ENCODE measurements around the gene MDM2. TPM values are rescaled to one million over a fixed set of nuclear protein-coding genes. Genes with fewer than 3 reads are reported as not detected.

Gene MDM2
- total and polyA plus RNA-seq, 2 of the 8 experiments (the other 6 are each of a cell fraction or from before 2014, with no cell fraction given), result 15.1 to 115 TPM

DNA sequence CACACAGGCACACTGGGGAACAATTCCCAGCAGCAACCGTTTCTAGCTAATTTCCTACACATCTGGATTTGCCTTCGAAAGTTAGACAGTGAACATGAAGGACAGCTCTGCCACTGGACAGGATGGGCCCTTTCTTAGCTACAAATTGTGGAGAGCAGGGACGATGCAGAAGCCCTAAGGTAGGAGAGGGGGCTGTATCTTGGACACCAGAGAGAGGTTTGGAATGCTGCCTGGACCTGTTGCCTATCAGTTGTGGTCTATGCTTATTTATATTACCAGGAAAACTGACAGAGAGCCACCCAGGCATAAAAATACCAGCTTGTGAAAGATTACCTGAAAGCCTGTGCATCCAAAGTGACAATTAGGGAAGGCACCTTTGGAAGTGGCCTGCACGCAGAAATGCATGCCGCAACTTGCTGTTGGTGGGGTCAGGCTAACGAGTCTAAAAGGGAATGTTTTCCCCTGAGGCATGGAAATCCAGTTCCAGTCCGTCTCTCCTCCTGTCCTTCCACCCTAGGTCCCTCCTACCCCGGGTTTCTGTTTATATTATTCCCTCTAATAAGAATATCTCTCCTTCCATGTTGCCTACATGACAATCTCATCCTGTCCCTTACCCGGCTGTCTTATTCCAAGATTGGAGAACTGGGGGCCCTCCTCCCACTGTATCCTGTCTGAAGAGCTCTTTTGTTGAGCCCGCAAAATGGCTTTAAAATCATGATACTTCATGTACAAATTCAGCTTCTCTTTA, 60.2 kb downstream of the MDM2 start:
- Histone ChIP-seq H3K14ac (ENCODE audit: insufficient read length) (no peak overlapping the region), H3K18ac (ENCODE audit: extremely low read depth, low read length) (no peak overlapping the region), H3K79me2 (ENCODE audit: control insufficient read depth in 1 of 2, insufficient read depth in 2 of 2, low read length in 2 of 2) (no peaks in the 10 kb centered on the region), H3K79me1 (ENCODE audit: low read depth, low read length) (no peaks in the 10 kb centered on the region), H2BK12ac (ENCODE audit: low read depth, low read length) (no peak overlapping the region), H3K27me3 (replicated peaks in 1 of 4; ENCODE audit: control insufficient read depth in 3 of 4, extremely low read depth in 1 of 4, insufficient read depth in 3 of 4, low read length in 3 of 4) (no peaks in the 10 kb centered on the region), H2BK5ac (ENCODE audit: low read depth, low read length) (no peak overlapping the region), H3K4ac (replicated peaks; ENCODE audit: insufficient read length, low read depth, low read length) (no peak overlapping the region), H3K4me2 (ENCODE audit: insufficient read depth in 1 of 2, low read depth in 2 of 2, low read length in 2 of 2) (no peak overlapping the region), H2BK15ac (ENCODE audit: low read length) (no peak overlapping the region), H2BK120ac (replicated peaks; ENCODE audit: low read depth, low read length) (no peak overlapping the region), H2AFZ (ENCODE audit: low read length) (no peak overlapping the region), H3K9ac (replicated peaks in 1 of 4; ENCODE audit: extremely low read depth in 1 of 4, low read depth in 3 of 4, low read length in 3 of 4) (no peak overlapping the region), H3K9me3 (ENCODE audit: insufficient read depth in 2 of 2, low read depth in 1 of 2, low read length in 1 of 2) (no peaks in the 10 kb centered on the region), H3K4me1 (replicated peaks in 1 of 4; ENCODE audit: control insufficient read depth in 3 of 4, insufficient read depth in 4 of 4, low read length in 3 of 4) (peaks cover 2 to 5% (median 4%) of the 10 kb centered on the region in 4 experiments; a peak in 4 of 7 replicates), H2AK5ac (ENCODE audit: low read depth, low read length) (no peak overlapping the region), H4K5ac (ENCODE audit: insufficient read length, low read depth, low read length) (no peak overlapping the region), H3K23me2 (ENCODE audit: low read depth, low read length) (no peaks in the 10 kb centered on the region; the same call in 1 of the 2 replicates), H4K8ac (ENCODE audit: extremely low read depth, insufficient read depth, low read length) (no peak overlapping the region), H2BK20ac (ENCODE audit: low read length) (no peak overlapping the region), H3K56ac (replicated peaks; ENCODE audit: insufficient read length, low read depth, low read length) (no peak overlapping the region), H3K23ac (ENCODE audit: insufficient read length) (no peak overlapping the region), H3K4me3 (ENCODE audit: extremely low read depth in 1 of 4, insufficient read depth in 2 of 4, low read depth in 3 of 4, low read length in 4 of 4) (no peak overlapping the region), H3K27ac (ENCODE audit: low read depth, low read length) (no peak overlapping the region), H4K20me1 (replicated peaks in 1 of 2; ENCODE audit: control insufficient read depth in 1 of 2, insufficient read depth in 2 of 2, low read length in 2 of 2) (no peaks in the 10 kb centered on the region), H4K91ac (replicated peaks; ENCODE audit: insufficient read length, low read length) (no peak overlapping the region), H3K36me3 (ENCODE audit: control insufficient read depth in 2 of 4, insufficient read depth in 4 of 4, low read length in 3 of 4) (no peaks in the 10 kb centered on the region)
- DNase-seq (ENCODE audit: low read depth in 1 of 2, low spot score in 2 of 2) (no peak), FAIRE-seq (no peak)
- WGBS, 2 experiments (ENCODE audit: extremely low coverage in 1 of 2, insufficient coverage in 1 of 2, insufficient read length in 1 of 2, insufficient replicate concordance in 2 of 2, low coverage in 1 of 2, low lambda C conversion rate in 2 of 2, missing lambda C conversion rate in 1 of 2), result 88% methylated on average over 10 of the region's 10 CpGs; no CpG with 5 or more reads in 1 of the 2 experiments
- POLR2A ChIA-PET (ENCODE audit: partially characterized antibody), result no interaction called here
- TF ChIP-seq ASH2L (IDR thresholded peaks at IDR 0.05; ENCODE audit: low read length), result no peak
- CTCF ChIA-PET (ENCODE audit: partially characterized antibody), result interaction anchor here (0.6 to 4.0 kb wide), 11 partner anchors 9 to 911 kb away, joined by 3 to 29 read pairs (median 3); no protein-coding TSS in a partner anchor

All from H1 (cell line).